IMR-90 (cell line): ENCODE results near the gene TBC1D8. TPM values are rescaled to one million over a fixed set of nuclear protein-coding genes. Genes with fewer than 3 reads are reported as not detected.

Experiments
- ATAC-seq: fragments of 200-7000 bp; cut with Tn5 transposase; 2 replicates; pipeline ENCODE4 v1.9.1; 2020; ENCODE audit warnings: low read depth, mild to moderate bottlenecking, moderate library complexity
- BruUV-seq: library from RNA; stranded (reverse); fragments of 400-500 nt; replicated peaks from 2 replicates; lab custom pipeline; 2021; lab: Mats Ljungman, UMichigan
- CTCF ChIA-PET: fragments of 300-600 bp; formaldehyde crosslinking; extraction: SDS; loops from one replicate; lab custom pipeline; 2021; ENCODE audit warnings: antibody characterized with exemption; lab: Yijun Ruan, JAX
- POLR2A ChIA-PET: fragments of 300-600 bp; sonication (Branson Sonifier 250); formaldehyde crosslinking; loops from one replicate; lab custom pipeline; 2022; ENCODE audit warnings: antibody characterized with exemption; ENCODE audit not compliant: unreplicated experiment; lab: Charles Lee
- DNase-seq: peaks from one replicate; pipeline ENCODE4 v3.0.0; 2013
- H2AFZ ChIP-seq: replicated peaks from 2 replicates; pipeline ENCODE3; 2013; ENCODE audit warnings: low read length, mild to moderate bottlenecking; ENCODE audit not compliant: poor library complexity
- H2AK5ac ChIP-seq: 2 replicates; pipeline ENCODE4 v1.6.1; 2013; ENCODE audit warnings: low read depth, low read length, inconsistent platforms
- H2AK9ac ChIP-seq: replicated peaks from 2 replicates; pipeline ENCODE3; 2013; ENCODE audit warnings: mild to moderate bottlenecking, low read depth, low read length, moderate library complexity; ENCODE audit not compliant: poor library complexity
- H2BK120ac ChIP-seq: 2 replicates; pipeline ENCODE4 v1.6.1; 2013; ENCODE audit warnings: low read depth, low read length, inconsistent platforms
- H2BK15ac ChIP-seq: 3 replicates; pipeline ENCODE4 v1.6.1; 2013; ENCODE audit warnings: low read depth, low read length, inconsistent platforms
- H2BK20ac ChIP-seq: 2 replicates; pipeline ENCODE4 v1.6.1; 2013; ENCODE audit warnings: low read depth, mild to moderate bottlenecking, inconsistent platforms, low read length, moderate library complexity
- H2BK5ac ChIP-seq: 2 replicates; pipeline ENCODE4 v1.6.1; 2013; ENCODE audit warnings: mild to moderate bottlenecking, low read depth, low read length, inconsistent platforms; ENCODE audit not compliant: poor library complexity, severe bottlenecking
- H3K14ac ChIP-seq: replicated peaks from 2 replicates; pipeline ENCODE4 v1.6.1; 2013; ENCODE audit warnings: low read depth, low read length, inconsistent platforms
- H3K18ac ChIP-seq: 2 replicates; pipeline ENCODE4 v1.6.1; 2013; ENCODE audit warnings: low read depth, low read length, control low read depth
- H3K23ac ChIP-seq: 2 replicates; pipeline ENCODE4 v1.6.1; 2013; ENCODE audit warnings: low read depth, low read length, inconsistent platforms
- H3K27ac ChIP-seq: 2 replicates; pipeline ENCODE4 v1.5.1; 2013; ENCODE audit warnings: mild to moderate bottlenecking, control low read depth, low read length; ENCODE audit not compliant: insufficient read depth
- H3K27me3 ChIP-seq: 2 replicates; pipeline ENCODE4 v1.6.1; 2013; ENCODE audit warnings: low read length; ENCODE audit not compliant: control insufficient read depth, insufficient read depth
- H3K36me3 ChIP-seq: 2 replicates; pipeline ENCODE4 v1.6.1; 2013; ENCODE audit warnings: low read length, mixed read lengths; ENCODE audit not compliant: control insufficient read depth, insufficient read depth
- H3K4ac ChIP-seq: 2 replicates; pipeline ENCODE4 v1.6.1; 2013; ENCODE audit warnings: low read depth, low read length, inconsistent platforms
- H3K4me1 ChIP-seq: 2 replicates; pipeline ENCODE4 v1.6.1; 2013; ENCODE audit warnings: low read length, mixed read lengths; ENCODE audit not compliant: control insufficient read depth, insufficient read depth
- H3K4me2 ChIP-seq: 2 replicates; pipeline ENCODE4 v1.6.1; 2013; ENCODE audit warnings: low read depth, mild to moderate bottlenecking, control low read depth, low read length, moderate library complexity
- H3K4me3 ChIP-seq: 2 replicates; pipeline ENCODE4 v1.5.1; 2013; ENCODE audit warnings: low read depth, mild to moderate bottlenecking, control low read depth, low read length, moderate library complexity; ENCODE audit not compliant: insufficient read depth
- H3K56ac ChIP-seq: 2 replicates; pipeline ENCODE4 v1.6.1; 2013; ENCODE audit warnings: low read length, inconsistent platforms; ENCODE audit not compliant: insufficient read depth; ENCODE audit errors: extremely low read depth
- H3K79me1 ChIP-seq, 2 experiments: 2 replicates each; pipeline ENCODE4 v1.6.1; 2013; ENCODE audit warnings: low read length in 2 of 2, inconsistent platforms in 1 of 2, low read depth in 1 of 2
- H3K9ac ChIP-seq: 2 replicates; pipeline ENCODE4 v1.6.1; 2013; ENCODE audit warnings: low read depth, low read length, control low read depth
- H3K9me1 ChIP-seq: 2 replicates; pipeline ENCODE4 v1.6.1; 2013; ENCODE audit warnings: low read length, inconsistent platforms; ENCODE audit not compliant: insufficient read depth
- H3K9me3 ChIP-seq: 2 replicates; pipeline ENCODE4 v1.6.1; 2013; ENCODE audit warnings: low read length; ENCODE audit not compliant: control insufficient read depth, insufficient read depth
- H4K20me1 ChIP-seq: 2 replicates; pipeline ENCODE4 v1.6.1; 2013; ENCODE audit warnings: low read length, inconsistent platforms; ENCODE audit not compliant: insufficient read depth
- H4K5ac ChIP-seq: 2 replicates; pipeline ENCODE4 v1.6.1; 2013; ENCODE audit warnings: mild to moderate bottlenecking, low read depth, low read length, control low read depth
- H4K8ac ChIP-seq, 2 experiments: 2 replicates each; pipeline ENCODE4 v1.6.1; 2013; ENCODE audit warnings: low read depth in 2 of 2, low read length in 2 of 2, control low read depth in 1 of 2, inconsistent platforms in 1 of 2
- H4K91ac ChIP-seq: 2 replicates; pipeline ENCODE4 v1.6.1; 2013; ENCODE audit warnings: low read depth, low read length, inconsistent platforms; ENCODE audit not compliant: insufficient read depth
- BHLHE40 ChIP-seq: fragments of 150-350 bp; IDR thresholded peaks from 2 replicates; pipeline ENCODE4 v1.6.1; 2016; ENCODE audit warnings: mild to moderate bottlenecking, low read depth, low read length
- CEBPB ChIP-seq: IDR thresholded peaks from 2 replicates; pipeline ENCODE4 v1.6.1; 2012; ENCODE audit warnings: low read depth, low read length, improper control_type of control experiment
- CTCF ChIP-seq: conservative IDR thresholded peaks from 2 replicates; pipeline ENCODE4 v1.5.1; 2012; ENCODE audit warnings: mild to moderate bottlenecking, low read depth, low read length, improper control_type of control experiment
- MAFK ChIP-seq: IDR thresholded peaks from 2 replicates; pipeline ENCODE4 v1.6.1; 2012; ENCODE audit warnings: low read depth, low read length, improper control_type of control experiment
- MXI1 ChIP-seq: IDR thresholded peaks from 2 replicates; pipeline ENCODE4 v1.6.1; 2012; ENCODE audit warnings: low read depth, mild to moderate bottlenecking, low read length, moderate library complexity, borderline replicate concordance
- NFE2L2 ChIP-seq: fragments of 150-350 bp; IDR thresholded peaks from 2 replicates; pipeline ENCODE4 v1.6.1; 2016; ENCODE audit warnings: low read depth, mild to moderate bottlenecking, low read length
- POLR2A ChIP-seq: IDR thresholded peaks from 2 replicates; pipeline ENCODE4 v1.6.1; 2012; ENCODE audit warnings: mild to moderate bottlenecking, low read depth, low read length
- RAD21 ChIP-seq: IDR thresholded peaks from 2 replicates; pipeline ENCODE4 v1.6.1; 2012; ENCODE audit warnings: low read length, improper control_type of control experiment
- RFX5 ChIP-seq: IDR thresholded peaks from 2 replicates; pipeline ENCODE4 v1.8.0; 2012; ENCODE audit warnings: low read depth, mild to moderate bottlenecking, low read length, moderate library complexity
- WGBS, 2 experiments: methylation state at CpG; one replicate each; pipeline versions ENCODE4 v1.1.5 to v1.1.7; 2013; ENCODE audit warnings: missing lambda C conversion rate in 2 of 2; ENCODE audit not compliant: insufficient read length in 1 of 2; ENCODE audit errors: extremely low coverage in 2 of 2; 5-methylcytosine and 5-hydroxymethylcytosine counted together
- dilution Hi-C: fragments of 300-500 bp; cut with HindIII; formaldehyde crosslinking; loops from one replicate; pipeline ENCODE4 v1.14.3; 2018; ENCODE audit warnings: low sequenced_read_pairs; ENCODE audit not compliant: unreplicated experiment
- in situ Hi-C: fragments of 300-500 bp; cut with MboI; formaldehyde crosslinking; loops from 3 replicates; pipeline ENCODE4 v1.14.3; 2019; ENCODE audit warnings: low sequenced_read_pairs, inconsistent platforms, mixed read lengths
- intact Hi-C: fragments of 100-400 bp; cut with micrococcal nuclease; formaldehyde crosslinking; loops from 2 replicates; pipeline ENCODE4 v1.10.0; 2022
- polyA plus RNA-seq, 3 experiments: library from polyadenylated mRNA; depleted of rRNA; stranded (reverse); fragments of >200 nt; gene quantifications; 2 replicates each; pipeline ENCODE4 v1.2.3, GENCODE V29; 2012; ENCODE audit warnings: low replicate concordance in 1 of 3
- total RNA-seq: library from RNA; depleted of rRNA; stranded (reverse); fragments of >200 nt; gene quantifications from 2 replicates; pipeline ENCODE4 v1.2.3, GENCODE V29; 2012
- TF ChIP-seq, protein P1 (sequence below): fragments of 150-350 bp; IDR thresholded peaks from 2 replicates; pipeline ENCODE4 v1.6.1; 2016; ENCODE audit warnings: low read depth, mild to moderate bottlenecking, low read length, moderate library complexity, borderline replicate concordance

Gene TBC1D8
- total and polyA plus RNA-seq, 2 of the 4 experiments (the other 2 are of a cell fraction), result 1.3 to 1.5 TPM

DNA sequence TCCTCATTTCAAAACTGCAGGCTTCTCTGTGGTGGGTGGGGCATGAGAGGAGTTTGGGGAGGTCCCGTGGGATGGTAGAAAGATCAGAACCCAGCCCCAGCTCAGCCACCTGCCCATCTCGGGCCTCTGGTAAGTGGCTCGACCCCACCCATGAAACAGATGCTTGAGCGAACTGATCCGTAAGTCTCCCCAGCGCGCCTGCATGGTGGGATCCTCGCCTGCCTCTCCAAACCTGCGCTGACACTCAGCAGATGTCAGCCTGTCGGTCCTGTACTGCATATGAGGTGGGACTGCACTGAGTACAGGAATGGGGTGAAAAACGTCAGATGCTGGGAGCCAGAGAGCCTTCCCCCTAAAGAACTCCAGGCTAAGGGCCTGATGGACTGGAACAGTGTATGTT, 165.0 kb downstream of the TBC1D8 start:
- CTCF ChIA-PET, result interaction anchor here (2.5 kb wide), 1 partner anchor 255 kb away, joined by 13 read pairs; no protein-coding TSS in a partner anchor

More for the DNA sequence above, 165.0 kb downstream of the TBC1D8 start:
- H2BK20ac ChIP-seq, result no peak overlapping the region
- no peak overlapping the region for H3K14ac ChIP-seq
- no peak overlapping the region for H2AK9ac ChIP-seq
- ATAC-seq (no peak), DNase-seq (no peak)
- peaks cover 12% of the 10 kb centered on the region for H3K36me3 ChIP-seq
- H2BK120ac ChIP-seq, result no peak overlapping the region
- H3K4me3 ChIP-seq, result no peak overlapping the region
- H3K79me1 ChIP-seq, result no peaks in the 10 kb centered on the region
- no peak overlapping the region for H3K27ac ChIP-seq
- no peak overlapping the region for H3K4me2 ChIP-seq
- no peaks in the 10 kb centered on the region for H3K9me3 ChIP-seq
- H4K91ac ChIP-seq, result no peak overlapping the region
- H4K8ac ChIP-seq, result no peak overlapping the region
- dilution Hi-C loops, result no loop called here
- BruUV-seq, result no TSS peak
- no peak overlapping the region for H2AFZ ChIP-seq
- TF ChIP-seq RFX5 (no peak), CEBPB (no peak), CTCF (no peak), MAFK (no peak), NFE2L2 (no peak), BHLHE40 (no peak), POLR2A (no peak), RAD21 (no peak), MXI1 (no peak)
- TF ChIP-seq, protein P1, sequence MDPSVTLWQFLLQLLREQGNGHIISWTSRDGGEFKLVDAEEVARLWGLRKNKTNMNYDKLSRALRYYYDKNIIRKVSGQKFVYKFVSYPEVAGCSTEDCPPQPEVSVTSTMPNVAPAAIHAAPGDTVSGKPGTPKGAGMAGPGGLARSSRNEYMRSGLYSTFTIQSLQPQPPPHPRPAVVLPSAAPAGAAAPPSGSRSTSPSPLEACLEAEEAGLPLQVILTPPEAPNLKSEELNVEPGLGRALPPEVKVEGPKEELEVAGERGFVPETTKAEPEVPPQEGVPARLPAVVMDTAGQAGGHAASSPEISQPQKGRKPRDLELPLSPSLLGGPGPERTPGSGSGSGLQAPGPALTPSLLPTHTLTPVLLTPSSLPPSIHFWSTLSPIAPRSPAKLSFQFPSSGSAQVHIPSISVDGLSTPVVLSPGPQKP, result no peak
- intact Hi-C loops, result loop anchor here (10.0 kb wide), 1 partner anchor 561 kb away; no protein-coding TSS in a partner anchor
- 90% methylated on average over 2 of the region's 11 CpGs; no CpG with 5 or more reads in 1 of the 2 experiments for WGBS, 2 experiments
- POLR2A ChIA-PET, result no interaction called here
- H3K4me1 ChIP-seq, result 0 out of 2 replicates have a peak, but pooled peaks cover 2% of the 10 kb centered on the region
- H3K4ac ChIP-seq, result no peak overlapping the region
- H3K18ac ChIP-seq, result no peak overlapping the region
- in situ Hi-C loops, result no loop called here
- no peak overlapping the region for H2AK5ac ChIP-seq
- H3K56ac ChIP-seq, result no peak overlapping the region
- H3K27me3 ChIP-seq, result no peaks in the 10 kb centered on the region
- no peak overlapping the region for H3K23ac ChIP-seq
- no peaks in the 10 kb centered on the region; the same call in 1 of the 2 replicates for H4K20me1 ChIP-seq
- H4K5ac ChIP-seq, result no peak overlapping the region
- 0 out of 2 replicates have a peak, but pooled peaks cover 2% of the 10 kb centered on the region for H3K9me1 ChIP-seq
- no peak overlapping the region for H2BK5ac ChIP-seq
- no peak overlapping the region for H3K9ac ChIP-seq
- H2BK15ac ChIP-seq, result no peak overlapping the region
